Lower leg skin (tissue), 3 donors: ENCODE measurements around the gene DLGAP3.

Source experiments
- POLR2A ChIP-seq, 2 donors: fragments of 450-650 bp; IDR thresholded peaks; one replicate each; pipeline ENCODE4 v1.6.1; 2016 to 2017; ENCODE audit warnings: antibody characterized with exemption in 2 of 2, mild to moderate bottlenecking in 1 of 2, moderate library complexity in 1 of 2
- TF ChIP-seq, protein P1 (sequence below), 3 donors: fragments of 450-650 bp; IDR thresholded peaks; one replicate each; pipeline ENCODE4 v1.5.1; 2016; ENCODE audit warnings: antibody characterized with exemption in 3 of 3, mild to moderate bottlenecking in 3 of 3, moderate library complexity in 2 of 3

DNA sequence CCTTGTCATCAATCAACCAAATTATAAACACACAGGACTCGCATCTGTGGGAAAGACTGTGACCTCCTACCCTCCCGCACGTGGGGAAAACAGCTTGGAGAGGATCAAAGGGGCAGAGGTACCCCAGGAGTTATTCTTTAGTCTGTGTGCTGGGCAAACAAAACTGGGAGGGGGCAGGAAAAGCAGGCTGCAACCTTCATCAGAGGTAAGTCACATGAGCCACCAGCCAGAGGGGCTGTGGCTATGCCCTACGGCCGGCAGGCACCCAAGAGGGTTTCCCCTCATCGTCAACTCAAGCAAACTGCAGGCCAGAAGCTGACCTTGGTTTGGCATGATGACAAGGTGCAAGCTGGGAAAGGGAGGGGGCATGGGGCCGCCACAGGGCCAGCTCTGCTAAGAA, 82.4 kb downstream of the DLGAP3 start:
- TF ChIP-seq, protein P1, sequence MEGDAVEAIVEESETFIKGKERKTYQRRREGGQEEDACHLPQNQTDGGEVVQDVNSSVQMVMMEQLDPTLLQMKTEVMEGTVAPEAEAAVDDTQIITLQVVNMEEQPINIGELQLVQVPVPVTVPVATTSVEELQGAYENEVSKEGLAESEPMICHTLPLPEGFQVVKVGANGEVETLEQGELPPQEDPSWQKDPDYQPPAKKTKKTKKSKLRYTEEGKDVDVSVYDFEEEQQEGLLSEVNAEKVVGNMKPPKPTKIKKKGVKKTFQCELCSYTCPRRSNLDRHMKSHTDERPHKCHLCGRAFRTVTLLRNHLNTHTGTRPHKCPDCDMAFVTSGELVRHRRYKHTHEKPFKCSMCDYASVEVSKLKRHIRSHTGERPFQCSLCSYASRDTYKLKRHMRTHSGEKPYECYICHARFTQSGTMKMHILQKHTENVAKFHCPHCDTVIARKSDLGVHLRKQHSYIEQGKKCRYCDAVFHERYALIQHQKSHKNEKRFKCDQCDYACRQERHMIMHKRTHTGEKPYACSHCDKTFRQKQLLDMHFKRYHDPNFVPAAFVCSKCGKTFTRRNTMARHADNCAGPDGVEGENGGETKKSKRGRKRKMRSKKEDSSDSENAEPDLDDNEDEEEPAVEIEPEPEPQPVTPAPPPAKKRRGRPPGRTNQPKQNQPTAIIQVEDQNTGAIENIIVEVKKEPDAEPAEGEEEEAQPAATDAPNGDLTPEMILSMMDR (IDR thresholded peaks at IDR 0.05), result no peak
- TF ChIP-seq POLR2A (IDR thresholded peaks at IDR 0.05), result no peak
